GM18858 (cell line): Measurements from ENCODE around the gene MFAP2.

Experiments used
- ATAC-seq: cut with Tn5 transposase; IDR thresholded peaks from one replicate; pipeline ENCODE4 v1.9.1; 2021; ENCODE audit not compliant: unreplicated experiment

The MFAP2 gene

DNA sequence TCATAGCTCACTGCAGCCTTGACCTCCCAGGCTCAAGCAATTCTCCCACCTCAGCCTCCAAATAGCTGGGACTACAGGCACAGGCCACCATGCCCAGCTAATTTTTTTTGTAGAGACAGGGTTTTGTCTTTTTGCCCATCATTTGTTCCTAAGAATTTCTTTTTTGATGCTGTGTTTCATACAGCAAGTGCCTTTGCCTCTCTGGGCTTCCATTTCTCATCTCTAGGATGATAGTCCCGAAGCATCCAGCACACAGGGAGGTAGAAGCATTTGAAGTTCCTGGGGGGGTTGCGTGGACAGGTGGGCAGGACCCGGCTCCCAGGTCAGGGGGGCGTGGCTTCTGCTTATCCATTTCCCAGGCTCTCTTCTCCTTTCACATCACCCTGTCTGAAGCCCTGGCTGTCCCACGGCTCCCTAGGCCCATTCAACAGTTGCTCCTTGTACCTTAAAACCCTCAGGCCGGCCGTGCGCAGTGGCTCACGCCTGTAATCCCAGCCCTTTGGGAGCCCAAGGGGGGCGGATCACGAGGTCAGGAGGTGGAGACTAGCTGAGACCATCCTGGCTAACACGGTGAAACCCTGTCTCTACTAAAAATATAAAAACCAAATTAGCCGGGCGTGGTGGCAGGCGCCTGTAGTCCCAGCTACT is 27.9 kb upstream of the MFAP2 start:
- ATAC-seq: no peak

GRCh38 chr1:17007121-17007520 is 26.7 kb upstream of the MFAP2 start:
- ATAC-seq: no peak

DNA sequence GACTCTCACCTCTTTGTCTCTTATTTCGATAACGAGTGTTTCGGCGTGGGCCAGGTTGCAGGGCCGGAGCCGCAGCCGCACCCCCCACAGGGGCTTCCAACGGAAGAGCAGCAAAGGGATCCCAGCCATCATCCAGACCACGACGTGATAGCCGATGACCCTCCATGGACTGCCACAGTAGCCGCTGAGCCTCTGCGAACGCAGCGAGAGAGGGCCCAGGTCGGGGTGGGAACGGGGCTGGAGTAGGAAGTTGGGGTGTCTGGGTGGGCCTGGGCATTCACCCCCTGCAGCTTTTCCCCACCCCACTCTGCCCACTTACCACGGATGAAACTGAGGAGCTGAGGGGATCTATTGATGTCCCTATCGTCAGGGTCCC is 24.9 kb upstream of the MFAP2 start:
- no peak for ATAC-seq

- ATAC-seq: no peak
Measured at GRCh38 chr1:17004466-17005364, 24.3 kb upstream of the MFAP2 start.

- no peak for ATAC-seq
Measured at GRCh38 chr1:17002524-17002902, 22.1 kb upstream of the MFAP2 start.

- ATAC-seq: no peak
Measured at GRCh38 chr1:17001760-17002523, 21.5 kb upstream of the MFAP2 start.

DNA sequence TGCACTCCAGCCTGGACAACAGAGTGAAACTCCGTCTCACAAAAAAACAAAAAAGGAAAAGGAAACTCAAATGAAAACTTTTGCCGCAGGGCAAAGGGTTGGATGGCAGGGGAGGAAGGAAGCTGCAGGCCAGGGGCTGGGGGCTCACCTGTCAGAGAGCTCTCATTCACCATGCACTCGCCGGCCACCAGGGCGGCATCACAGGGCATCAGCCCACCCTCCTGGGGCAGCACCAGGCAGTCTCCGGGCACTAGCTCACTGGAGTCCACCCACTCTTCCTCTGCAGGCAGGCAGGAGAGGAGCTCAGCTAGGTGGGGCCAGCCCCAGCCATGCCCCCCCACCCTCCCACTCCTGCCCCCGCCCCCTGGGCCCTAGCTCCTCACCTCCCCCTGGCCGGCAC is 19.4 kb upstream of the MFAP2 start:
- ATAC-seq: no peak

GRCh38 chr1:16998589-16998988 is 18.2 kb upstream of the MFAP2 start:
- no peak for ATAC-seq

DNA sequence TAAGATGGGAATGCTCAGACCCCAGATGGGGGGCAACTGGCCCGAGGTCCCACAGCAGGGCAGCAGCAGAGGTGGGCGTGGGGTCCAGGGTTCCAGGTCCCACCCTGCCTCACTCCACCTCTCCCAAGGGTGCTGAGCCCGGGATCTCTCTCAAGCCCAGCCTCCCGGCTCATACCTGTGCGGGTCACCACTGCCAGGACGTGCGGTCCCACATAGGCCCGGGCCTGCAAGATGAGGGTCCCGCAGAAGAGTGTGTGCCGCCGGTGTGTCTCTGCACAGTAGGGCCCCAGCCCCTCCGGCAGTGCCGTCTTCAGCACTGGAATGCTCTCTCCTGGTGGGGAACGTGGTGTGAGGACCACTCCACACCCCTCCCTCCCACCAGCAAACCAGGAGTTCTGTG is 16.4 kb upstream of the MFAP2 start:
- ATAC-seq: no peak

GRCh38 chr1:16993521-16994038 is 13.2 kb upstream of the MFAP2 start:
- no peak for ATAC-seq

- ATAC-seq: no peak
Measured at GRCh38 chr1:16992675-16993074, 12.3 kb upstream of the MFAP2 start.

- no peak for ATAC-seq
Measured at GRCh38 chr1:16992102-16992501, 11.7 kb upstream of the MFAP2 start.

- ATAC-seq: no peak
Measured at GRCh38 chr1:16991571-16991970, 11.2 kb upstream of the MFAP2 start.

DNA sequence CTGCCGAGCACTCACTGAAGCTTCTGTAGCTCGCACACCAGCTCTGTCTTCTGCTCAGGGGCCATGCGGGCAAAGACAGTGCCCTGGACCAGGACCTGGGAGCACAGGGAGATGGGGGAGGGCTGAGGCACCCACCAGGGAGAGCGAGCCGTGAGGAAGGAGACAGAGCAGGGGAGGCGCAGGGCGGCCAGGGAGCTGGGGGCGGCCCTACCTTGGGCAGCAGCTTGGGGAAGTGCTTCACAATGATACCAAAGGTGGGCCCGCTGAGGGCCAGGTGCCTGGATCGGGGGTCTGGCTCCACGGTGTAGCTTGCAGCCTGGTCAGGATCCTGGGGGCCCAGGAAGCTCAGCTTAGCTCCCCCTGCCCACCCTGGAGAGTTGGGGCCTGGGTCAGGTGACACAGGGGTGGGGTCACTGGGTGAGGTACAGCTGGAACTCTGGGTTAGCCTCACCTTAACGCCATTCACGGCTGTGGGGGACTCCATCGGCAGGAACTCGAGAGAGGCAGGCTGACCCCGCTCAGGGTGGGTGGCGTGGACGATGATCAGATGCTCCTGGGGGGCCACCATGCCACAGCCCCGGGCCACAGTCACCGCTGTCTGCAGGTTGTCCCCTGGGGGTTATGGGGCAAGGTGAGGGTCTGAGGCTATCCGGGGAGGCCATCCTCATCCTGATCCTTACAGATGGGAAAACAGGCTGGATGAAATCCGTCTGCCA is 9.4 kb upstream of the MFAP2 start:
- no peak for ATAC-seq

DNA sequence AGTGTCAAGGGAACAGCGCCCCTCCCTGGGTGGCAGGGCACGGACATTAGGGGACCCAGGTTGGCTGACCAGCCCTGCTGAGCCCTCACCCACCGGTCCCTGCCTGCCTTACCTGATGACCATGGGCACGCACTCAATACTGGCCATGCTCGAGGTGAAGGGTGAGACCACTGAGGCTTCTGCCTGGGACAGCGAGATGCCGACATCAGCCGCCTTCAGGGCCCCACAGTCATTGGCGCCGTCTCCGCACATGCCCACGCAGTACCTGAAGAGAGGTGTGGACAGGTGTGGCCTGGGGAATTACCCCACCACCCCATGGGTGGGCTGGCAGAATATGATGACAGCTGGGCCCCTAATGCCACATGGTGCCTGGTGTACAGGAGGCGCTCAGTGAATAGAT is 7.8 kb upstream of the MFAP2 start:
- no peak for ATAC-seq

GRCh38 chr1:16986962-16987361 is 6.5 kb upstream of the MFAP2 start:
- ATAC-seq: no peak

DNA sequence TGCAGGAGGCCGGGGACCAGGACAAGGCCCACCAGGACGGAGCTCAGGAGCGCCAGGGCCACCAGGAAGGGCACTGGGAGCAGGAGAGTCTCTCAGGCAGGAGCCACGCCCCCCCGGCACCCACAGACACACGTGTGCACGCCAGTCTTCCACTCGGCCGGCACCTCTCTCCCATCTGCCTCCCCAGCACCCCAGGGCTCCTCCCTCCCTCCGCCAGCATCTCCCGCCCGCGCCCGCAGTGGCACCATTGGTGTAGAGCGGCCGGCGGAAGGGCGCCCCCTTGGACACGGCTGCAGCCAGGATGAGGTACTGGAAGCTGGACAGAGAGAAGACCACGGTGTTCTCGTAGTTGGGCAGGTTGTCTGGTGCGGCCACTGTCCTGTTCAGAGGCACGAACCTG is 6.1 kb upstream of the MFAP2 start:
- no peak for ATAC-seq

DNA sequence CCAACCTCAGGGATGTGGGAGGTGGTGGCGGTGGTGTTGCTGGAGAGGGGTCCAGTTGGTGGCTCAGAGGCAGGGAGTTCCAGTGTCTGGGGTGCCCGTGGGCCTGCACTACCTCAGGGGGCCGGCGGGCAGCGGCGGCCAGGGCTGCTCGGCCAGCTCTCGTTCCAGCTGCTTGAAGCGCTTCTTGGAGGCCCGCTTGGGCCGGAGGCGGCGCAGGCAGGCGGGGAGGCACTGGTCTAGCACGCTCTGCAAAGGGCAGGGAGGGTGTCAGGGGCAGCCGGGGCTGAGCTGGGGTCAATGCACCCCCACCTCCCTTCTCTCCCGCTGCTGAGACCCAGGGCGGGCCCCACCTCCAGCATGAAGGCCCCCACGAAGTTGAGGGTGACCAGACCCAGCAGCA is 5.7 kb upstream of the MFAP2 start:
- no peak for ATAC-seq

GRCh38 chr1:16984717-16985116 is 4.3 kb upstream of the MFAP2 start:
- ATAC-seq: no peak

- no peak for ATAC-seq
Measured at GRCh38 chr1:16983649-16984048, 3.2 kb upstream of the MFAP2 start.

- no peak for ATAC-seq
Measured at GRCh38 chr1:16982902-16983301, 2.5 kb upstream of the MFAP2 start.
